PFSK-1 (cell line): ENCODE measurements around the gene TLK1.

Source experiments
- FOXP2 ChIP-seq: optimal IDR thresholded peaks from 2 replicates; pipeline ENCODE3; 2011; ENCODE audit warnings: borderline replicate concordance, control low read depth, inconsistent platforms; ENCODE audit not compliant: insufficient read depth; ENCODE audit errors: extremely low read length, extremely low read depth
- POLR2AphosphoS5 ChIP-seq: IDR thresholded peaks from 2 replicates; pipeline ENCODE4 v1.6.1; 2012; ENCODE audit warnings: low read depth, mild to moderate bottlenecking, control low read depth, low read length, moderate library complexity
- REST ChIP-seq, 2 experiments: IDR thresholded peaks; 2 replicates each; pipeline versions ENCODE4 v1.6.1 to v1.8.0; 2011 to 2012; ENCODE audit warnings: low read depth in 2 of 2, low read length in 2 of 2, control low read depth in 1 of 2, inconsistent platforms in 1 of 2, mild to moderate bottlenecking in 1 of 2, moderate library complexity in 1 of 2; ENCODE audit not compliant: insufficient read depth in 1 of 2
- SIN3A ChIP-seq: IDR thresholded peaks from 2 replicates; pipeline ENCODE4 v1.6.1; 2012; ENCODE audit warnings: mild to moderate bottlenecking, low read length, moderate library complexity, borderline replicate concordance; ENCODE audit not compliant: insufficient read depth
- TAF1 ChIP-seq: IDR thresholded peaks from 2 replicates; pipeline ENCODE4 v1.6.1; 2012; ENCODE audit warnings: low read length, control low read depth, borderline replicate concordance; ENCODE audit not compliant: insufficient read depth

The TLK1 gene

GRCh38 chr2:171066110-171066509 is 94.6 kb downstream of the TLK1 start:
- TF ChIP-seq FOXP2: no peak
- no peak for TF ChIP-seq REST (IDR thresholded peaks at IDR 0.05; ENCODE audit: insufficient read depth in 1 of 2, low read depth in 2 of 2, low read length in 2 of 2)
- no peak for TF ChIP-seq POLR2AphosphoS5
- TF ChIP-seq SIN3A: no peak
- no peak for TF ChIP-seq TAF1

GRCh38 chr2:171057575-171057974 is 103.1 kb downstream of the TLK1 start:
- no peak for TF ChIP-seq POLR2AphosphoS5
- no peak for TF ChIP-seq FOXP2
- TF ChIP-seq TAF1: no peak
- TF ChIP-seq REST (IDR thresholded peaks at IDR 0.05; ENCODE audit: insufficient read depth in 1 of 2, low read depth in 2 of 2, low read length in 2 of 2): no peak
- TF ChIP-seq SIN3A: no peak

- no peak for TF ChIP-seq FOXP2
- no peak for TF ChIP-seq SIN3A
- no peak for TF ChIP-seq REST (IDR thresholded peaks at IDR 0.05; ENCODE audit: insufficient read depth in 1 of 2, low read depth in 2 of 2, low read length in 2 of 2)
- no peak for TF ChIP-seq POLR2AphosphoS5
- TF ChIP-seq TAF1: no peak
These were observed 104.4 kb downstream of the TLK1 start for GRCh38 chr2:171056307-171056706.

- TF ChIP-seq FOXP2: no peak
- no peak for TF ChIP-seq SIN3A
- TF ChIP-seq TAF1: no peak
- no peak for TF ChIP-seq POLR2AphosphoS5
- no peak for TF ChIP-seq REST (IDR thresholded peaks at IDR 0.05; ENCODE audit: insufficient read depth in 1 of 2, low read depth in 2 of 2, low read length in 2 of 2)
These were observed 111.0 kb downstream of the TLK1 start for GRCh38 chr2:171049691-171050090.

- no peak for TF ChIP-seq POLR2AphosphoS5
- no peak for TF ChIP-seq SIN3A
- TF ChIP-seq REST (IDR thresholded peaks at IDR 0.05; ENCODE audit: insufficient read depth in 1 of 2, low read depth in 2 of 2, low read length in 2 of 2): no peak
- no peak for TF ChIP-seq FOXP2
- no peak for TF ChIP-seq TAF1
These were observed 114.6 kb downstream of the TLK1 start for GRCh38 chr2:171046048-171046560.
